CD4-positive, alpha-beta T cell treated with Interleukin-2 at 100 ng/mL for 4 hours (primary cell): Measurements from ENCODE around the gene UCP3.
A peak's percentile ranks its signal among the peaks of the same experiment; 100 is the strongest.

Source experiments
- DNase-seq: peaks from one replicate; pipeline ENCODE4 v3.0.0-alpha.2; 2020; ENCODE audit warnings: low spot score

UCP3 gene

GRCh38 chr11:74008373-74009229 is at the start of gene UCP3:
Gene UCP3, minus strand, starts transcription at chr11:74009085. Its CDS starts 2,043 bp downstream, at chr11:74007042.
- no peak for DNase-seq

- DNase-seq: no peak
These were observed 48.6 kb upstream of the UCP3 start for GRCh38 chr11:74057249-74058151.

DNA sequence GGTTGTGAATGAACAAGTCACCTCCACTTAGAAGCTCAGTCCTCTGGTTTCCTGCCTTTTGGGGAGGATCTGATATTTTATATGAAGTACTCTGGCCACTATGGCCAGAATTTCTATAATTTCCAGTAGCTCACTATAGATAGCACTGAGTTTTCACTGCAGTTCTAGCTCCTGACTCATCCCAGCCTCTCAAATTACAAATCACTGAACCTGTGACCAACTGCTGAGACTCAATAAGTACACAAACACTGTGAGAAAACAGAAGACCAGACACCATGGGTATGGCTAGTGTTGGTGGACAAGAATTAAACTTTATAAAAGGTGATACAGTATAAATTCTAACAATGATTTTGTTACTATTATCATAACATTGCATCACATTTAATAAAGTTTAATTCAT is 47.1 kb upstream of the UCP3 start:
- no peak for DNase-seq

DNA sequence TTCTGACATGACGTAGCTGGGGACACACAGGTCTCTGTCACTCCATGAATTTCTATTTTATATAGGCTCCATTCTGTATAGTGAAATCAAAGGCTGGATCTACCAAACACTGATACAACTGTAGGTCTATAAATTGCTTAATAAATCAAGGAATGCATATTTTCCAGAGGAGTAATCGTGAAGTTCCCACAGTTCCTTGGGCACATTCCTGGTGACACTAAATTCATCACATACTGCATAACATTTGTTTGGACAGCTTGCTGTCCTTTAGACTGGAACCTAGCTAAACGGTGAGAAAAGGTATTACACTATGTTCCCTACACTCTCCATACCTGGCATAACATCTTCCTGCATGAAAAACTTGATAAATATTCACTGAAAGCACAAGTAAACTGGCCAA is 41.6 kb upstream of the UCP3 start:
- DNase-seq: no peak

- DNase-seq: no peak
These were observed 40.1 kb upstream of the UCP3 start for GRCh38 chr11:74048993-74049392.

GRCh38 chr11:74044538-74044937 is 35.7 kb upstream of the UCP3 start:
- no peak for DNase-seq

DNA sequence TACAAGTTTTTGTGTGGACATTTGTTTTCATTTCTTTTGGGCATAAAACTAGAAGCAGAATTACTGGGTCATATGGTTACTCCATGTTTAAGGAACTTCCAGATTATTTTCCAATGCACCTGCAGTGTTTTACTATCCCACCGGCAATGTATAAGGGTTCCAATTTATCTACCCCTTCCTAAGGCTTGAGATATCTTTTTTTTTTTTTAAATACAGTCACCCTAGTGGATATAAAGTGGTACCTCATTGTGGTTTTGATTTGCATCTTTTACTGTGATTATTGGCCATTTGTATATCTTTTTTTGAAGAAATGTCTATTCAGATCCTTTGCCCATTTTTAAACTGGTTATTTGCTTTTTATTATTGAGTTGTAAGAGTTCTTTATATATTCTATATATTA is 34.6 kb upstream of the UCP3 start:
- no peak for DNase-seq

DNA sequence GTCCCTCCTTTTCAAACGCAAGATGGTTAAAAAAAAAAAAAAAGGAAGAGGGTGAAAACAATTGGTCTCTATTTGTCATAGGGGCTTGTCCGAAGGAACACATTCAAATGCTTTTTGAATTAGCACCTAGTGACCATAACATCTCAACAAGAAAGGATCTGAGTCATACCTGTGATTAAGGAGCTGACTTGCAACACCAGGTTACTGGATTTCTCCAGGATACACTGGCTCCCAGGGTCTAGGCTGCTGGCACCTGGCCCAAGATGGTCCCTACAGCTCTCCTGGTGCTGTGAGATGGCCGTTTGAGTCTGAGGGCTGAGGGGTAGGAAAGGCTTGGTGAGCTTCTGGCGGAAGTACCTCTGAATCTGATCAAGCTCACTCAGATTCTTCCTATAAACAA is 28.4 kb upstream of the UCP3 start:
- DNase-seq: no peak

DNA sequence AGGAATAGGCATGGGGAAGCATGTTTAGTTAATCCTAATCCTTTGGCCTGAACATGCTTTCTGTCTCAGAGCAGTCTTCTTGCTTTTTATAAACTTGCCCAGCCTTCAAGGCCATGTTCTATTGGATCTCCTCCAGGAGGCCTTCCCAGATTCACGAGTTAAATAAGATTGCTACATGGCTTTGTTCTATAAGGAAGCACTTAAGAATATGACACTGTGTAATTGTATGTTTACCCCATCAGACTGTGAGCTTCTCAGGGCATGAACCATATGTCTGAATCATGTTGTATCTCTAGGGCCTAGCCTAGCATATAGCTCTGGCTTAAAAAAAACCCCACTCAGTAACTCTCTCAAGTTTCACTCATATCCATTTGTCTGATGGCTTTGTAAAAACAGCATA is 26.4 kb upstream of the UCP3 start:
- no peak for DNase-seq

GRCh38 chr11:74033046-74033445 is 24.2 kb upstream of the UCP3 start:
- DNase-seq: peak; percentile 38

DNA sequence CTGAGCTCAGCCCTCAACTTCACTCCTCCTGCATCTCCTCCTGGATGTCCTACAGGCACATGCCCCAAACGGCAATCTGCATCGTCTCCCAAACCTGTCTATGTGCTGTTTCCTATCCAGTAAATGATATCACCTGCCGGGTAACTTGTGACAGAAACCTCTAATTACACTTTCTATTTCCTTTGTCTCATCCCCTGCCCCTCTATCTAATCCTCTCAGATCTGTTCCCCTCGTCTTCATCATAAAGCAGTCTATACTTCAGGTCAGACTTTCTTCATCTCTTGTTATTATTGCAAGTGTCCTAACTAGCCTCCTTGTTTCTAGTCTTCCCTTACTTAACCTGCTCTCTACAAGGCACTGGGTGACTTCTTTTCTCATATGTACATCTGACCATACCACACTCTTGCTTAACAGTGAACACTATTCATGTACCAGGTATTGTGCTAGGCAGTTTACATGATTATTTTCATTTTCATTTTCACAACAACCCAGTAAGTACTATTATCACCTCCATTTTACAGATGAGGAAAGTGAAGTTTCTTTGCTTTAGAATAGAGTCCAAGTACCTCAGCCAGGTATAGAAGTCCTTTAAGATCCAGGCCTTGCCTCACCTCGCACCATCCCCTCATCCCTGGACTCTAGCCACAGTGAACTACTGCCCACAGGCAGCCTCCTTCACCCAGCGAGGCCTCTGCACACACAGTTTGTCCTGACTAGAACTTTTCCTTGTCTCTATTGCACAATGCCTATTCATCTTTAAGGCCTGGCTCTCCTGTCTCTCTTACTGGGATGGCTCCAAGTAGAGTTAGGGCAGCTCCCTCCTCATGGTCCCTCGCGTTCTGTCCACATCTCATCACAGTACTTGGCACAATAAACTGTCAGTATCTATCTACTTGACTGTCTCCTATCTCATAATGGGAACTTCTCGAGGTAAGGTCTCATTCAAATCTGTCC is 22.1 kb upstream of the UCP3 start:
- DNase-seq: peak; percentile 27

DNA sequence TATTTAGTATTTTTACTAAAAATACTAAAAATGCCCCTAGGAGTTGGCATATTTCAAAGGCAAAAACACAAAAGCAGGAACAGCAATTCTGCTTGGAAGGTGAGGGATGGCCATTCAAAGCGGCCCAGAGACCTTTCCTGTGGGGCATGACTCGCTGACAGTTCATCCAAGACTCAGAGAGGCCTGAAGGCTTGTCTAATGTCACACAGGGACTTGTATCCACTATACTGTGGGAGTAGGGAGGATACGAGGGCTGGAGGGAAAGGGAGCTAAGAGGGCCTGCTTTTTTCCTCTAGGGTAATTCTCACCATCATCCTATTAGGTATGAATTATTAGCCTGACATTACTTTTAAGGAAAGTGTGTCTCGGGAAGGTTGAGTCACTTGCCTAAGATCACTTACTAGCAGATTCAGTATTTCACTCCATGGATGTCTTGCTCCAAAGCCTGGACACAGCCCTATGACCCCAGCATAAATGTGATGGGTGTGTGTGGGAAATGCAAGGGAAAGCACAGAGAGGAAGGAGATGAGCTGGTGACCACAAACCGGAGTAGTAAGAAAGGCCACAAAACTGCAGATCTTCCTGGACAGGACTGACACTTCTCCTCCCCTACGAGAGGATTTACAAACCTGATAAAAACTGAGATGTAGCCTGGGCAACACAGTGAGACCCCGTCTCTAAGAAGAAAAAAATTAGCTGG is 16.7 kb upstream of the UCP3 start:
- DNase-seq: no peak

- peak; percentile 62 for DNase-seq
These were observed 15.6 kb upstream of the UCP3 start for GRCh38 chr11:74024261-74025029.

GRCh38 chr11:74023276-74023675 is 14.4 kb upstream of the UCP3 start:
- DNase-seq: no peak

GRCh38 chr11:74022546-74022945 is 13.7 kb upstream of the UCP3 start:
- DNase-seq: no peak

DNA sequence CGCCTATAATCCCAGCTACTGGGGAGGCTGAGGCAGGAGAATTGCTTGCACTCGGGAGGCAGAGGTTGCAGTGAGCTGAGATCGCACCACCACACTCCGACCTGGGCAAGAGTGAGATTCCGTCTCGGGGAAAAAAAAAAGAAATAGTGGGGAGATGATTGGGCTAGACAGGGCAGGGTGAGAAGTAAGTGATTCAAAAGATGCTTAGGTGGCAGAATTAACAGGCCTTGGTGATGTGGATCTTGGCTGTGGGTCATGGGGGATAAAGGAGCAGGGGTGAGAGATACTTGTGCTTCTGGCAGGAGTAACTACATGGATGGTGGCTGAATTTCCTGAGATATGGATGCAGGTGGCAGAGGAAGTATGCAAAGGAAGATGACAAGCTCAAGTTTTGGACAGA is 13.1 kb upstream of the UCP3 start:
- DNase-seq: no peak

- DNase-seq: no peak
These were observed 11.7 kb upstream of the UCP3 start for GRCh38 chr11:74020539-74020938.

DNA sequence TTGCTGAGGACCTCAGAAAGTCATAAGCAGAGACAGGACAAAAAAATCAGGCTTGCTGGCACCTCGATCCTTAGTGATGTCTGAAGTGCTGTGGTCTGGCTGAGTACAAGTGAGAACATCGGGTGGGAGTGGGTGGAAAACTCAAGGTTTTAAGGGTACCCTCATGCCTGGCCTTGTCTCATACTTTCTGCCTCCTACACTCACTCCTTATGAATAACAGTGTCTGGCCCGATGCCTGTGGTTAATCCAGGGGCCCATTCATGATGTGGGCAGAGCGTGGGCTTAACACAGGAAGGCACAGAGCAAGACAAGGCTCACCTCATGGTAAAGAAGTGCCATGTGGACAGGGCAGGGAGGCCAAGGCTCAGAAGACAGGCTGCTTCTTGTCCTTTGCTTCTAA is 11.0 kb upstream of the UCP3 start:
- DNase-seq: peak; percentile 22

DNA sequence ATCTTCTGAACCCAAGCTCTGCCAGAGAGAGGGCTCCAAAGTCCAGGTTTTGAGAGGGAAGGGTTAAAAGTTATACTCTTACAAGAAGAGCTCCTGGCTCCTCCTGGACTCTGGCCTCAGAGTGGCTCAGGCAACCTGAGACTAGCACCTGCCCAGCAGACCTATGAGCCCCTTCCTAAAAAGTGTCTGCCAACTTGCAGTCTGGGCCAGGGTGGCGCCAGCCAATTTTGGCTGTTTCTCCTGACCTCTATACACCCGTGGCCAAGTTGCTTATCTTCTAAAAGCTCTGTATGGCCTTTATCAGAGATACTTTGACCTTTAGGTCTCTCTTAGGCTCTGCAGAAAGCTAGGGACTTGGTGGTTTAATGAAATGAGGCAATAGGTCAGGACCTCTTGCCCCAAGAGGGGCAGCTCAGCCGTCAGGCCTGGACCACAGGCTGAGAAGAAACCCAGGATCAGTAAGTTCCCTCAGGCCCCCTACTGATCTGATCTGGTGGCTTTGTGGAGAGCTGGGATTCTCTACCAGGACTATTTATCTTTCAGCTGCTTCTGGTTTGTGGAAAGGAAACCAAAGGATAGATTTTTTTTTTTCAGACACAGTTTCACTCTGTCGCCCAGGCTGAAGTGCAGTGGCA is 10.3 kb upstream of the UCP3 start:
- no peak for DNase-seq
